ENCODE data around the gene GTF2H2.
"Not testable (repeated sequence)": the region's sequence is repeated elsewhere in the genome, so short reads cannot be mapped to it uniquely, and the experiment has no call there.

The GTF2H2 gene

DNA sequence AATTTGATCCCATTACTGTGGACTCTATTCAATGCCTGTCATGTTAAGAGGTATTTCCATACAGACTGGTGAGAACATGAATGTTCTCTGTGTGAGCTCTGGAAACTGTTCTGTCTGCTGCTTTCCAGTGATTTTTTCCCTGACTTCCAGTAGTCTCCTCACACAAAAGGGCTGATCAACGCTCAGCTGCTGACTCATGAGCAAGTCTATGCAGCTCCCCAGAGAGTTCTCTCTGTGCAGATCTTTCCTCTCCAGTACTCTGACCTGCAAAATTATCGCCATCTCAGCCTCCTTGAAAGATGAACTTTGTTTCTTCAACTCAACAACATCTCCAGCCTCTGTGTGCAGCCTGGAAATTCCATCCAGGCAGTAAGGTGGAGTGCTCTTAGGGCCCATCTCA lies 23.3 kb downstream of the GTF2H2 start:
- not testable (repeated sequence) for H3K27ac ChIP-seq; H3K36me3 ChIP-seq (ENCODE audit: insufficient read depth, low read length); H3K4me3 ChIP-seq; DNase-seq (ENCODE audit: low read depth, low spot score); H3K9ac ChIP-seq (ENCODE audit: insufficient read length); H3K9me3 ChIP-seq (ENCODE audit: low read depth, low read length)

DNA sequence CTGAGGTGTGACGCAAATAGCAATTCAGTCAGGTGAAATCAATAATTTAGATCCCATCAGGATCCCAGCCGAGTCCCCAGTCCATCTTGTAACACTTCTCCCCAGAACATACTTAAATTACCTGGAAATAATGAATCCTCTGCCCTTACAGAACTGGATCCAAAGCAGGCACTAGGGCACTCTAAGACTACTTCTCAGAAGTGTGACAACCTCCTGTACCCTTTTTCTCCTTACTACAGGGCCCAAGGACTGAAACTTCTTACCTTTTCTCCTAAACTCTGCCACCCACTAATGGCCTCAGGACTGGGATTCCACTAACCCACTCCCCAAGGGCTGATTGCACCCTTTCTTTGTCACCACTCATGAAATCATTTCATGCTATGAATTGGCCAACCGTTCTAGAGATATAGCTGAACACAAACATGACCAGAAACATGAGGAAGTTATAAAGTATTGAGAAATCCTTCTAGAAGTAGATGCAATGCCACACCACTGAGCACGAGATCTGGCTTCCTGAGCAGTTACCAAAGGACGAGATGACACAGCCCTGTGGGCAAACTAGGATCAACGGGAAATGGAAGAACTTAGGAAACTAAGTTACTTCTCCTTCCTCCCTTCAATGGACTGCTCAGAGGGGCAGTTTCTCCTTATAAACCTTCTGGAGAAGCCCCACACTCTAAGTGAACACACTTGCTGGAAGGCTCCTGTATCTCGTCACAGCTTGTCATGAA lies 36.3 kb downstream of the GTF2H2 start:
- not testable (repeated sequence) for DNase-seq (ENCODE audit: low read depth, low spot score); H3K9me3 ChIP-seq (ENCODE audit: low read depth, low read length); H3K36me3 ChIP-seq (ENCODE audit: insufficient read depth, low read length)

DNA sequence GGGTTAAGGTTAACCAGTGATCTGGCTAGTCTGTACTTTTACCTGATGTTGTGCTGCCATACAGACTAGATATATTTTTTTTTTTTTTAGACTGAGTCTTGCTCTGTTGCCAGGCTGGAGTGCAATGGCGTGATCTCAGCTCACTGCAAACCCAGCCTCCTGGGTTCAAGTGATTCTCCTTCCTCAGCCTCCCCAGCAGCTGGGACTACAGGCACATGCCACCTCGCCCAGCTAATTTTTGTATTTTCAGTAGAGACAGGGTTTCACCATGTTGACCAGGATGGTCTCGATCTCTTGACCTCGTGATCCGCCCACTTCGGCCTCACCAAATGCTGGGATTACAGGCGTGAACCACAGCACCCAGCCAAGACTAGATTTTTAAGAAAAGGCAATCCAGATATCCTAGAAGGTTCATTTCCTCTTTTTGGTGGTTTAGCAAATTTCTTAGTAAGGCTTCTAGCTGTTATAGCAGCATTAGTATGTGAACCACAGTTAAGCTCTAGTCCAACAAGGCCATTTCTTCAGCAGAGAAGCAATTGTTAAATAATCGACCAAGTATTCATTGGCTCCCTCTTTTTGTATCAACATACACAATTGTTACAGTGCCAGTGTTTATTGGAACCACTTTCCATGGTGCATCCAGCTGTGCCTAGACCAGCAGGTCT lies 42.1 kb downstream of the GTF2H2 start, which contains the start of gene NAIP:
NAIP (minus strand) TSS at position 51 of the 665 bp plus-strand sequence. CDS start 12,424 bp downstream, outside the sequence.
- not testable (repeated sequence) for H3K9ac ChIP-seq (ENCODE audit: insufficient read length); H3K36me3 ChIP-seq (ENCODE audit: insufficient read depth, low read length); DNase-seq (ENCODE audit: low read depth, low spot score); H3K9me3 ChIP-seq (ENCODE audit: low read depth, low read length); H3K4me3 ChIP-seq; H3K27ac ChIP-seq

More for the DNA sequence above, 36.3 kb downstream of the GTF2H2 start:
- not testable (repeated sequence) for H3K4me3 ChIP-seq; H3K9ac ChIP-seq (ENCODE audit: insufficient read length); H3K27ac ChIP-seq

DNA sequence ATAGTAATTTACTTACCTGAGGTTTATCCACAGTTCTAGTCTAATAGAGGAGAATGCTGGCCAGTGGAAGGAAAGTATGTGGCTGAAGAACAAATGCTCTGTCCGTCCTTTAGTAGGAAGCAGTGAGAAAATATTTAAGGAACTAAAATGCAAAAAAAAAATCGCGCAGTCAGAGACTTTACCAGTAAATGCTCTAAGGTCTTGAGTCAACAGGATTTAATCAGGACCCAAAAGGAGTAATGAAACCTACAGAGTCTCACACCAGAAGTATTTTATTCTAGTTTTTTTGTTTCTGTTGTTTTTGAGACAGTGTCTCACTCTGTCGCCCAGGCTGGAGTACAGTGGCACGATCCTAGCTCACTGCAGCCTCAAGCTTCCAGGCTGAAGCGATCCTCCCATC lies 46.8 kb downstream of the GTF2H2 start:
- not testable (repeated sequence) for H3K9me3 ChIP-seq (ENCODE audit: low read depth, low read length); H3K9ac ChIP-seq (ENCODE audit: insufficient read length); DNase-seq (ENCODE audit: low read depth, low spot score); H3K36me3 ChIP-seq (ENCODE audit: insufficient read depth, low read length); H3K27ac ChIP-seq; H3K4me3 ChIP-seq

DNA sequence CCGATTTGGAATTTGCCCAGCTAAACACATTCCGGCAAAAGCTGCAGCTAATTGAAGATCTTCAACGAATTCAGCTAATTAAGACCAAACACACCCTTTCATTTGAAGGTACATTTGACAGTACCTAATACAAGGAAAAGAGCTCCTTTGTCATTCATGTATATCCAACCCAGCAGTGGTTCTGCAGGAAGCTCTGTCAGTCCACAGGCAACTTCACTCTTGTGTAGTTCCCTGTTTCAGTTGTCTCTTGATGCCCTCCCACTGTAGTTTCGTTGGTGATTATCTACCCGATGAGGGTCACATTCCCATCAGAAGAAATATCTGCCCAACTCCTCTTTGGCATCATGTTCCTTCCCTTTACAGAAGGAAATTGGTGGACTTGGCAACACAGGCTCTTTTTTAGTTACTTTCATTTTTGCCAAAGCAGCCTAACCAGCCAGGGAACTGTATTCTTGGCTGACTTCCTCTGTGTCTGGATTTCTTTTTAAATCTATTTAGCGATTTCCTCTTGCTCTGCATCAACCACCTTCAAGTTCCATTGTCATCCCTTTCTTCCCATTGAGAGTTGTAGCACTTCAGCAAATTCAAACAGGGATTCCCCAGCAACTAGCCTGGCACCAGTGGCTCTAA lies 49.0 kb downstream of the GTF2H2 start:
- not testable (repeated sequence) for DNase-seq (ENCODE audit: low read depth, low spot score); H3K9me3 ChIP-seq (ENCODE audit: low read depth, low read length); H3K4me3 ChIP-seq; H3K27ac ChIP-seq; H3K9ac ChIP-seq (ENCODE audit: insufficient read length); H3K36me3 ChIP-seq (ENCODE audit: insufficient read depth, low read length)

DNA sequence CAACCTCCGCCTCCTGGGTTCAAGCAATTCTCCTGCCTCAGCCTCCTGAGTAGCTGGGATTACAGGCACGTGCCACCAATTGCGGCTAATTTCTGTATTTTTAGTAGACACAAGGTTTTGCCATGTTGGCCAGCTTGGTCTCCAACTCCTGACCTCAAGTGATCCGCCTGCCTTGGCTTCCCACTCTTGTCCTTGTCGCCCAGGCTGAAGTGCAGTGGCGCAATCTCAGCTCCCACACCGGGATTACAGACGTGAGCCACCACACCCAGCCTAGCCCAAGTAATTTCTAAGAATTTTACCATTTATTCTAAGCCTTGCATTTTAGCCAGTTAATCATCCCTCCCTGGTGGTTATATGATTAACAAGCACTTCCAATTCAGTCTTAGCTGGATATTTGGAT lies 53.3 kb downstream of the GTF2H2 start:
- no peak for DNase-seq (ENCODE audit: low read depth, low spot score)
- H3K27ac ChIP-seq = no peak overlapping the region
- TF ChIP-seq FOXP2 (optimal IDR thresholded peaks at IDR 0.05; ENCODE audit: control extremely low read depth, extremely low read length, insufficient read depth) (no peak), POLR2AphosphoS5 (IDR thresholded peaks at IDR 0.05; ENCODE audit: borderline replicate concordance, low read depth, low read length) (no peak), EZH2 (IDR thresholded peaks at IDR 0.05) (no peak)
- H3K9me3 ChIP-seq (ENCODE audit: low read depth, low read length) = no peaks in the 10 kb centered on the region
- no peak overlapping the region for H3K9ac ChIP-seq (ENCODE audit: insufficient read length)
- no peak overlapping the region for H3K4me3 ChIP-seq
- no peaks in the 10 kb centered on the region for H3K36me3 ChIP-seq (ENCODE audit: insufficient read depth, low read length)

DNA sequence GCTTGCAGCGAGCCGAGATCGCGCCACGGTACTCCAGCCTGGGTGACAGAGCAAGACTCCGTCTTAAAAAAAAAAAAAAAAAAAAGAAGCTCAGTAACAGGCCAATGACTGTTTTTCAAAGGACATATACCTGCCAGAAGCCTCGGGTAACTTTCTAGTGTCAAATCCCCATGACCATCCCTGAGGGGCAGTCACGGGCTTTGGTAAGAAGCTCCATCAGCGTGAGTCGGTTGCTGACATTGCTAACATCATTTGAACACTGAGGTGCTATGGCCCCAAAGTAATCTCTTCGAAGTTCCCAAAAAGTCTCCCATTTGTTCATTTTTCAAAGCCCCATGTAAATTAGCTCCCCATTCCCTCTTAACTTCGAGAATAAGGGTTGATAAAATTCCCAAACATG lies 53.9 kb downstream of the GTF2H2 start:
- no peak for DNase-seq (ENCODE audit: low read depth, low spot score)

DNA sequence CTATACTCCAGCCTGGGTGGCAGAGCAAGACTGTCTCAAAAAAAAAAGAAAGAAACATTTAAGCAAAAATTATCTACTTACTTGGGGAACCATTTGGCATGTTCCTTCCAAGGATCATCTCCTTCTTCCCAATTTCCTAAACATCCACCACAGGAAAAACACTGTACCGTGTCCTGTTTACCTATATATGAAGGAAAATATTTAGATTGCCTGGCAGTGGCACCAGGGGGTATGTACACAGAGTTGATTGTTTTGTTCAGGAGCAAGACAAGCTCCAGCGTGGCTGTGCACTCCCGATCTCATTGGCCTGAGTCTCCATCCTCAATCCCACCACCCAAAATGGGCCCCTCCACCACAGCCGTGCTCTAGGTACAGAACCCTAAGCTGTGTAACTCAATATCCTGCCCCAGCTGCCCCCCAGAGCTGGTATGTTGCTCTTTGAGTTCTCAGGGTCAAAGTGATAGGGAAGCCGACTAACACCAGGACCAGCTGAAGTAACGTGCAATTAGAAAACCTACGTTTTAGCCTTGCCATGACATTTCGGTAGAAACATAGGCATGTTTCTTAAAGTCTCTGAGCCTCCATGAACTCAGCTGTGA lies 56.2 kb downstream of the GTF2H2 start:
- Histone ChIP-seq H3K9me3 (ENCODE audit: low read depth, low read length) (no peaks in the 10 kb centered on the region), H3K4me3 (no peak overlapping the region), H3K36me3 (ENCODE audit: insufficient read depth, low read length) (no peaks in the 10 kb centered on the region), H3K9ac (ENCODE audit: insufficient read length) (no peak overlapping the region), H3K27ac (no peak overlapping the region)
- no peak for DNase-seq (ENCODE audit: low read depth, low spot score)
- TF ChIP-seq EZH2 (IDR thresholded peaks at IDR 0.05) (no peak), FOXP2 (optimal IDR thresholded peaks at IDR 0.05; ENCODE audit: control extremely low read depth, extremely low read length, insufficient read depth) (no peak), POLR2AphosphoS5 (IDR thresholded peaks at IDR 0.05; ENCODE audit: borderline replicate concordance, low read depth, low read length) (no peak)

More for the DNA sequence above, 53.9 kb downstream of the GTF2H2 start:
- H3K9ac ChIP-seq (ENCODE audit: insufficient read length) = no peak overlapping the region
- H3K4me3 ChIP-seq = no peak overlapping the region
- TF ChIP-seq EZH2 (IDR thresholded peaks at IDR 0.05) (no peak), FOXP2 (optimal IDR thresholded peaks at IDR 0.05; ENCODE audit: control extremely low read depth, extremely low read length, insufficient read depth) (no peak), POLR2AphosphoS5 (IDR thresholded peaks at IDR 0.05; ENCODE audit: borderline replicate concordance, low read depth, low read length) (no peak)
- no peaks in the 10 kb centered on the region for H3K9me3 ChIP-seq (ENCODE audit: low read depth, low read length)
- no peak overlapping the region for H3K27ac ChIP-seq
- no peaks in the 10 kb centered on the region for H3K36me3 ChIP-seq (ENCODE audit: insufficient read depth, low read length)

DNA sequence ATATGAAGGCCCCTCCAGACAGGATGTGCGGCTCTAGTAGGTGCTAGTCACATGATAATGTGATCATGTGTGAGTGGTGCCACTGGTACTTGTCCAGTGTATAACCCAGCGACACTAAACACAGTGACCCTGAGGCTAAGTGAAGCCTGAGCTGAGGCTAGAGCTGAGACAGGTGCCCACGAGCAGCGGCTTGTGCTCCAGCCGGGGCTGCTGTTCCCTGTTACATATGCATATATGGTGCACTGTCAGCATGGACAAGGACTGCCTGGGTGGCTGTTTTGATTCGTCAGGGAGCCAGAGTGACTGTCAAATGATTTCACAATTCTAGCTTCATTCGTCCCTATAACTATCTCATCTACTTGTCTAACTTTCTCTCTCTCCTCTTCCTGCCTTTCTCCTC lies 60.5 kb downstream of the GTF2H2 start:
- H3K36me3 ChIP-seq (ENCODE audit: insufficient read depth, low read length); H3K4me3 ChIP-seq; DNase-seq (ENCODE audit: low read depth, low spot score); H3K27ac ChIP-seq; H3K9ac ChIP-seq (ENCODE audit: insufficient read length); H3K9me3 ChIP-seq (ENCODE audit: low read depth, low read length): not testable (repeated sequence)
